Dermis microvascular lymphatic vessel endothelial cell (primary cell): ENCODE results near the gene HDAC6. TPM values are rescaled to one million over a fixed set of nuclear protein-coding genes. Genes with fewer than 3 reads are reported as not detected.
A peak's percentile ranks its signal among the peaks of the same experiment; 100 is the strongest.

ENCODE experiments used
- DNase-seq, 2 donors: peaks; one replicate each; pipeline versions ENCODE4 v3.0.0 to v3.0.0-alpha.2; 2010; ENCODE audit warnings: low read depth in 2 of 2
- total RNA-seq: library from RNA; depleted of rRNA; stranded (reverse); fragments of >200 nt; gene quantifications from 2 replicates; pipeline ENCODE4 v1.2.1, GENCODE V29; 2014

Gene HDAC6
- total RNA-seq: 17.3 and 26.3 TPM in 2 replicates

- DNase-seq: peak; percentile 96 to 99
These were observed at the start of gene HDAC6 for GRCh38 chrX:48801280-48802088. Gene HDAC6, plus strand, starts transcription at chrX:48802067. Its CDS starts 626 bp downstream, at chrX:48802693.

- DNase-seq: no peak
These were observed 49.4 kb upstream of the HDAC6 start for GRCh38 chrX:48752498-48752897.

GRCh38 chrX:48753708-48754228 is 48.1 kb upstream of the HDAC6 start:
- DNase-seq: no peak

- no peak for DNase-seq
These were observed 47.6 kb upstream of the HDAC6 start for GRCh38 chrX:48754238-48754637.

GRCh38 chrX:48761674-48762471 is 40.0 kb upstream of the HDAC6 start, which contains the start of gene GLOD5:
Gene GLOD5, plus strand, starts transcription at chrX:48761747. Its CDS starts 44 bp downstream, at chrX:48761791.
- peak; percentile 25 to 31 for DNase-seq

- DNase-seq: no peak
These were observed 32.6 kb upstream of the HDAC6 start for GRCh38 chrX:48769230-48769629.

GRCh38 chrX:48770296-48770695 is 31.6 kb upstream of the HDAC6 start:
- no peak for DNase-seq

- DNase-seq: no peak
These were observed 29.3 kb upstream of the HDAC6 start for GRCh38 chrX:48772602-48773001.

- DNase-seq: no peak
These were observed 24.9 kb upstream of the HDAC6 start for GRCh38 chrX:48776818-48777439.

- no peak for DNase-seq
These were observed 22.5 kb upstream of the HDAC6 start for GRCh38 chrX:48779399-48779798.

GRCh38 chrX:48781705-48782104 is 20.2 kb upstream of the HDAC6 start:
- DNase-seq: no peak

- DNase-seq: no peak
These were observed 19.7 kb upstream of the HDAC6 start for GRCh38 chrX:48782216-48782615.

GRCh38 chrX:48782795-48783194 is 19.1 kb upstream of the HDAC6 start:
- no peak for DNase-seq

GRCh38 chrX:48784726-48785125 is 17.1 kb upstream of the HDAC6 start:
- DNase-seq: no peak

- no peak for DNase-seq
These were observed 16.7 kb upstream of the HDAC6 start for GRCh38 chrX:48785186-48785539.

- DNase-seq: no peak
These were observed 16.2 kb upstream of the HDAC6 start for GRCh38 chrX:48785540-48786214.

GRCh38 chrX:48786341-48786800 is 15.5 kb upstream of the HDAC6 start, which contains the start of gene GATA1:
Gene GATA1, plus strand, starts transcription at chrX:48786590. Its CDS starts 4,520 bp downstream, at chrX:48791110.
- DNase-seq: no peak

GRCh38 chrX:48786825-48787504 is 14.9 kb upstream of the HDAC6 start:
- no peak for DNase-seq

GRCh38 chrX:48787505-48788443 is 14.1 kb upstream of the HDAC6 start:
- no peak for DNase-seq
